ENCODE measurements around the gene IQSEC2.

Gene IQSEC2

GRCh38 chrX:53305219-53305995 lies 24.0 kb upstream of the IQSEC2 start:
- DNase-seq = no peak

GRCh38 chrX:53303195-53303594 lies 21.8 kb upstream of the IQSEC2 start:
- no peak for DNase-seq

GRCh38 chrX:53300157-53300556 lies 18.8 kb upstream of the IQSEC2 start:
- DNase-seq = no peak

GRCh38 chrX:53294024-53294648 lies 12.8 kb upstream of the IQSEC2 start:
- DNase-seq = no peak

GRCh38 chrX:53291596-53291995 lies 10.2 kb upstream of the IQSEC2 start:
- no peak for DNase-seq

- DNase-seq = no peak
Measured at GRCh38 chrX:53290441-53291041, 9.2 kb upstream of the IQSEC2 start.

GRCh38 chrX:53288189-53288588 lies 6.8 kb upstream of the IQSEC2 start:
- peak in 1 of 2 experiments; percentile 0 for DNase-seq

- DNase-seq = no peak
Measured at GRCh38 chrX:53287493-53288138, 6.2 kb upstream of the IQSEC2 start.

- DNase-seq = no peak
Measured at GRCh38 chrX:53286171-53286570, 4.8 kb upstream of the IQSEC2 start.

GRCh38 chrX:53285591-53285990 lies 4.2 kb upstream of the IQSEC2 start:
- DNase-seq = no peak

- DNase-seq = peak in 1 of 2 experiments; percentile 1
Measured at GRCh38 chrX:53284684-53285447, 3.5 kb upstream of the IQSEC2 start.

- no peak for DNase-seq
Measured at GRCh38 chrX:53283567-53283966, 2.2 kb upstream of the IQSEC2 start.

- DNase-seq = no peak
Measured at GRCh38 chrX:53283099-53283498, 1.7 kb upstream of the IQSEC2 start.

- DNase-seq = no peak
Measured at GRCh38 chrX:53281963-53282695, 745 bp upstream of the IQSEC2 start.

GRCh38 chrX:53280331-53281320 lies 758 bp downstream of the IQSEC2 start:
- DNase-seq = no peak

GRCh38 chrX:53279296-53280237 lies 1.8 kb downstream of the IQSEC2 start:
- DNase-seq = no peak

- no peak for DNase-seq
Measured at GRCh38 chrX:53272808-53273337, 8.5 kb downstream of the IQSEC2 start.

- no peak for DNase-seq
Measured at GRCh38 chrX:53269536-53270107, 11.8 kb downstream of the IQSEC2 start.

GRCh38 chrX:53268173-53268572 lies 13.2 kb downstream of the IQSEC2 start:
- DNase-seq = no peak

Data from NCI-H187 (cell line).